NCI-H1694 (cell line): Measurements from ENCODE around the gene EEPD1.

Source experiments
- DNase-seq: peaks from one replicate; lab custom pipeline; 2025; lab: John Stamatoyannopoulos, UW

The EEPD1 gene

DNA sequence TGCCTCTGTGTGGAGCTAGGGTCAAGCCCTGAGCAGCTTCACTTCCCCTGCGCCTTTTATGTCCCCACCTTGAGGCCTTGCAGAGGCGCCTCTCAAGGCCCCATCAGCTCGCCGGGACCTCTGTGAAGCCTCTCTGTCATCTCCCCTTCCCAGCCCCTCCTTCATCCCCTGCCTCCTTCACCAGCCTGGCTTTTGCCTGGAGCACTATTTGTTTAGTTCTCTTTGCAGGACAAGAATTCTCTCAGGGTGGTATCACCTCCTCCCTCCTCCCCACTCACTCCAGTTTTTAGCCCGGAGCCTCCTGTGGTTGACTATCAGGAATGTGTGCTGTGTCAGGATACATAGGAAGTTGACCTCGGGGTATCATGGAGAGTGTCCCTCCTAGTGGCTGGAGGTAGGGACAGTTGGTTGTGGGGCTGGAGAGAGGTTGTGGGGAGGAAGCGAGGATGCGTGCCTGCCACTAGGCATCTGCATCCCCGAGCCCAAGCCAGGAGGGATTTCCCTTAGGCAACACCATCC is 146.8 kb downstream of the EEPD1 start:
- DNase-seq: no peak

- DNase-seq: no peak
These were observed 147.8 kb downstream of the EEPD1 start for GRCh38 chr7:36300696-36301350.

DNA sequence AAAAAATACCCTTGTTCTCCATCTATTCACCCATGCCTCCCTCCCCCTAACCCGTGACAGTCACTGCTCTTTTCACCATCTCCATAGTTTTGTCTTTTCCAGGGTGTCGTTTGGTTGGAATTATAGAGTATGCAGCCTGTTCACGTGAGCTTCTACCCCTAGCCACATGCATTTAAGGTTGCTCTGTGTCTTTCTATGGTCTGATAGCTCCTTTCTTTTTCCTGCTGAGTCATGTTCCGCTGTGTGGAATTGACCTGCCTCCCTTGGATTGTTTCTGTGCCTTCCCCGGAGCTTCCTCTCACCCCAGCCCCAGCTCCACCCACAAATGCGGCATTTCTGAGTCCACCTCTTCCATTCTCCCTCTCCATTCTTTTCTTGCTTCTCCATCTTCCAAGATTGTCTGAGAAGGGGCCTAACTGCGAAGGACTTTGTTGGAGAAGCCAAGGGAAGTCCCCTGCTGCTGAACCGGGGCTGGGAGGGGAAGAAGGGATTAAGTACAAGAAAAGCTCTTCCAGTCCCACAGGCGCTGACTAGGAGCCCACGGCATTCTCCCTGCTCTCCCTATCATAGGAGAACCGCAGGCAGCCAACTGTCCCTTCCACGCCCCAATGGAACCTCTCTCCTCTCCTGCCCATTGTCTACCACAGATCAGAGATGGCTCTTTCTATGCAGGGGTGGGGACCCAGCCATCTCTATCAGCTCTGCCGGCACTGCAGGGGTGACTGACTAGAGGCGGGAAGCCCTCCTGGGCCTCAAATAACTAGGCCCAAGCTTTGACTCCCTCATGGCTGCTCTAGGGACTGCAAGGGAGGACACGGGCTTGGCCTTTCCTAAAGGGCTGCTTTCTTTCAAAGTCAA is 149.1 kb downstream of the EEPD1 start:
- no peak for DNase-seq

DNA sequence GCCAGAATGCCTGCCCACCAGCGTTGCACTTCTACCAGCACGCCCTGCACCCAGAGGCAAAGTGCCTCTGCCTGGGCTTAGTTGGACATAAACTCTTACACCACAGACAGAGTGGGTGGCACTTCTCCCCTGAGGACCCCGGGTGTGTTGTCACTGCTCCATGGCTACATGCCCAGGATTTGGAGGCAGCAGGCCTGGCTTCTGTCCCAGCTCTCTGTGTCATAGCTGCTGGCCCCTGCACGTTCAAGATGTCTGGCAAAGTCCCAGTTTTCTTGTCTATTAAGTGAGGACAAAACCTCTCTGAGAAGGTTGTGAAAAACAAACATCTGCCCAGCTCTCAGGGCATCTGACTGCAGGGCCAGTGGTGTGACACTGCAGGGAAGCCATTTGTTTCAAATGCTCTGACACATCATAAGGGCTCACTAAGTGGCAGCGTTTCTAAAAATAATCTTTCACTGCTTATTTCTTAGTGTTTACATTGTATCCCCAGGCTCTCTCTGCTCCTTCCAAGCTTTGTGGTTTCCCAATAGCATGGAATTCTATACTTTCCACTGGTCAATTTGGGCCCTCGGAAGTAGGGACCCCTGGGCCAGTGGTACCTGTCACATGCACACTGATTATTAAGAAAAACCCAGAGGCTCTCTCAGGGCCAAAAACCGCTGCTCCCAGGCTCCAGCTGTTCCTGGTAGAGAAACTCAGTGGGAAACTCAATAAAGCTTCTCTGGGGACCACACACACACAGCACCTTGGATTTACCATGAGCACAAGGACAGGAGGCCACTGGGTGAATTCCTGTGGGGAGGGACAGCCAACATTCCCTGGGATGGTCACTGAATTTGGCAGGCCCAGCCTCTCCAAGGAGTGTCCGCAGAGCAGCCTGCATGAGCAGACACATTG is 150.4 kb downstream of the EEPD1 start:
- peak; percentile 97 for DNase-seq

DNA sequence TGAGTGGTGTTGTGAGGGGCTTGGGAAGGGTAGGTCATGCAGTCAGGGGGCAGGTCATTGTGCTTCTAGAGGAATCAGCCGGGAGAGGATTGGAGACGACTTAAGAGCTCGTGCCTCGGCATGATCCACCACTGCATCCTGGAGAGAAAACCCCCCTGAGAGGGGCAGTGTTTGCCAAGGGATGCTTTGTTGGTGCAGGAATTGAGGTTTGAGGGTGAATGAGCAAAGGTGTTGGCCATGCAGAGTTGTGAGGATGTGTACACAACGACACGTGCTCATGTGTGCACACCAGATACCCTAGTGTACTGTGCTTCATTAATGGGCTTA is 151.0 kb downstream of the EEPD1 start:
- no peak for DNase-seq

DNA sequence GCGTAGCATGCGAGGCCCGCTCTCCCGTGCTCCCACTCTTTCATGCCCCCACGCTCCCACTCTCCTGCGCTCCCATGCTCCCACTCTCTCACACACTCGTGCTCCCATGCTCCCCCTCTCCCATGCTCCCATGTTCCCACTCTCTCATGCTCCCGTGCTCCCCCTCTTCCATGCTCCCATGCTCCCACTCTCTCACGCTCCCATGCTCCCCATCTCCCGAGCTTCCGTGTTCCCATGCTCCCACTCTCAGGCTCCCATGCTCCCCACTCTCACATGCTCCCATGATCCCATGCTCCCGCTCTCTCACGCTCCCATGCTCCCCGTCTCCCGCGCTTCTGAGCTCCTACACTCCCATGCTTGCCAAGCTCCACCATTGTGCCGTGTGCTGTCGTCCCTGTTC is 152.2 kb downstream of the EEPD1 start:
- no peak for DNase-seq

DNA sequence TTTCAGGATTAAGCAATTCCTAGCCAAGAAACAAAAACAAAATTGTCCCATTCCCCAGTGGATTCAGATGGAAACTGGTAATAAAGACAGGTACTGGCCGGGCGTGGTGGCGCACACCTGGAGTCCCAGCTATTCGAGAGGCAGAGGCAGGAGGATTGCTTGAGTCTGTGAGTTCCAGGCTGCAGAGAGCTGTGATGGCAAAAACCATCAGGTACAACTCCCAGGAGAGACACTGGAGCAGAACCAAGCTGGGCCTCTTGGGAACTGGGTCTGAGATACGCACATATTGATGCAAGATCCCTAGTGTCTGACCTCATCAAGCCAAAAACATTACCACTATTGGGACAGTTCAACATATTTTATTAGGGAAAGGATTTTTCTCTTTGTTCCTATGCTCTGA is 152.6 kb downstream of the EEPD1 start:
- no peak for DNase-seq

DNA sequence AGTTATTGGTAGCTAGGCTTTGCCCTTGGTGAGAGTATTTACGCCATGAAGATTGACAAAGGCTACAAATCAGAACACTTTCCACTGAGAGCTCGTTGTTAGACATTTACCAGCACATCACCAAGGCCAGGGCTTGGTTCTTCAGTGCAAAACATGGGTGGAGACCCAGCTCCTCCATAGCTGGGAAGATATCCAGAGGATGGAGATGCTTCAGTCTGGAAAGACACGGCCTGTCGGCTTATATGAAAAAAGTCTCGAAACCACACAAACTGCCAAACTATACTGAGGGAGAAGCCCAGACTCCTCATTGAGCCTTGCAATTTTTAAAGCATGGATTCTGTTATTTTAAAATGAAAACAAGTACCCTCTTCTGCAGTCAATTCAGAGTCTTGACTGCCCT is 153.2 kb downstream of the EEPD1 start:
- DNase-seq: no peak

DNA sequence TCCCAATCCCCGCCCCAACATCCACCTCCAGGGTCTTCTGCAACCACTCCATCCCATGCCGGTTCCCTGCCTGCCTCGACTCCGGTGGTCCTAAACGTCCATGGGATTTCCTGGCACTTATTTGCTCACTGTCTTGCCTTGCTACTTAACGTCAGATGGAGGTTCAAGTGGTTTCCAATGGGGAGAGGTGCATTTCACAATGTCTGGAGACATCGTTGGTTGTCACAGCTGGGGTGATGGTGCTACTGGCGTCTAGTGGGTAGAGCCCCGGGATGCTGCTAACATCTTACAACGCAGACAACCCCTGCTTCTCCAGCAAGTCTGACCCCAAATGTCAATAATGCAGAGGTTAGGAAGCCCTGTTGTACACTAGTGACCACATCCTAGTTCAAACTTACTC is 153.7 kb downstream of the EEPD1 start:
- DNase-seq: no peak

DNA sequence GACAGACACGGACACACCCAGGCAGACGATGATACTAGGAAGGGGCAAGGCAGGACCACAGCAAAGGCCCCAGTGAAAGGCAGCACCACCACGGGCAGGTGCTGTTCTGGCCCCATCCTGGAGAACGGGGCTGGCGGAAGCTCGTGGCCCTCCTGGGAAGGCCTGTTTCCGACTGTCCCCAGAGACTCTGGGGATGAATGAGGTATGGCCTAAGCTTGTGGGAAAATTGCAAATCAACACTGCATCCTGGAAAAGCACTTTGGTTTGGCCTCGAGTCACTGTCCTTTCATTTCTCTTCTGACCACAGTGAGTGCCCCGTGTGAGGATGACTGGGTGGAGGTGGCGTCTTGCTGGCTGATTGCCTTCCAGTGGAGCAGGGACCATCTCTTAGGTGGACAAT is 155.0 kb downstream of the EEPD1 start:
- DNase-seq: no peak

- DNase-seq: no peak
These were observed 156.2 kb downstream of the EEPD1 start for GRCh38 chr7:36309301-36309700.

DNA sequence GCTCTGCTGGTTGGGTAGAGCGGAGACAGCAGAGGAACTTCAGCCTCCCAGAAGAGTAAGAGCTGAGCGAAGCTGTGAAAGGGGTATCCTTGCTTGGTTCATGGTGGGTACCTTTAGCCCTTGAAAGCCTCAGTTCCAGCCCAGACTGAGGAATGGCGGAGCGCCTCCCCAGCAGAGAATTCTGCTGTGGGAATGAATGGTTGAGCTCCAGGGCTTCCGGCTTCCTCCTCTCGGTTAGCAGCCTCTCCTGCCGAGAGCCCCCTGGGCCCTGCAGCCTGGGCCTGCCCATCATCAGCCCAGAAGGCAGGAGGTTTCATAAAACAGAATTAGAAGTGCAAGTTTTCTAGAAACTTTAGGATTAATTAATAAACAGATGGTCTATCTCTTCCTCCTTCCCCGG is 156.7 kb downstream of the EEPD1 start:
- DNase-seq: no peak

- DNase-seq: no peak
These were observed 157.8 kb downstream of the EEPD1 start for GRCh38 chr7:36310897-36311296.

DNA sequence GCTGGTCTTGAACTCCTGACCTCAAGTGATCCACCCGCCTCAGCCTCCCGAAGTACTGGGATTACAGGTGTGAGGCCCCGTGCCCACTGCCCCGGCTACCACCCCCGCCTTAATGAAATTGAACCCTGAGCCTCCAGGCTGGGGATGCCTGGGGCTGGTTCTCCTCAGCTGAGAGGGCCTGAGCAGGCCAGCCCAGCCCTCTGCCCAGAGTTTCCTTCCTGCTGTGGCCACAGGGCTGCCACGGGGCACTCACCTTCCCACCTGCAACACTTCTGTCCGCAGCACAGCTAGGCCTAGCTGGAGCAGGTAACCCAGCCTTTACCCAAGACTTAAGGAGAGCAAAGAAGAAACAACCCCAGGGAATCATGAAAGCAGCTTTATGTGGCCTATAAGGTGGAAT is 158.5 kb downstream of the EEPD1 start:
- no peak for DNase-seq

- no peak for DNase-seq
These were observed 159.2 kb downstream of the EEPD1 start for GRCh38 chr7:36312064-36312914.

GRCh38 chr7:36312915-36313334 is 159.9 kb downstream of the EEPD1 start:
- no peak for DNase-seq

GRCh38 chr7:36313607-36314006 is 160.6 kb downstream of the EEPD1 start:
- DNase-seq: no peak

DNA sequence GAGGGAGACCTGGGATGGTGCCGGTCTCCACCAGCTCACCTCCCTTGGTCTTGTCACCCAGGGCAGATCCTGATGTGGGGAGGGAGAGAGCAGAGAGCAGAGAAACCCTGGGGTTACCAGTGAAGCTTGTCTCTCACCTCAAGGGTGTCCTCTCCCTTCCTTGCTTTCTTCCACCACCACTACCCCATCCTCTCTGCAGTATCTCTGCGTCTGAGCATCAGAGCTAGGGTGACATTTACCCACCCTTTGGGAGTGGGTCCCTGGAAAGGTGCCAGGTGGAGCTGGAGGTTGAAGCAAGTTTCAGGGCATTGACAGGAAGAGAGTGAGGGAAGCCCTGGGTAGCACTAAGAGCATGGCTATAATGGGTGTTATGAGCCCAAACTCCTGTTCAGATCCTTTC is 161.4 kb downstream of the EEPD1 start:
- no peak for DNase-seq

GRCh38 chr7:36315309-36315944 is 162.4 kb downstream of the EEPD1 start:
- no peak for DNase-seq

DNA sequence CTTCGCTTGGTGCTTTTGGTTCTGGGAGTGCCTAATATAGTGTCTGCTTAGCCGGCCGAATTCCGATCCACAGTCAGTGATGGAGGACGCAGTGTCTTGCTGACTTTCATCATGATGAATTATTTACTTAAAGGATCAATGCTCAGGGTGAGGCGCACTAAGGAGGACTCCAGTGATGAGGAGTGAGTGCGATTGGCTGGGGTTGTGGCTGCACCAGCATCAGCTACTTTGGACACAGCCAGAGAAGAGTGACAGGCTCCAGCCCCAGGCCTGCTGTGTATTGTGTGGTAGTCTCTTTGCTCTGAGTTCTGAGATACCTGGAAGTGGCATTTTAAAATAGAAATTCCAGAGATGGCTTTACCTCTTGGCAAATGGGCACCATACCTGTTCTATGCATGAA is 163.3 kb downstream of the EEPD1 start:
- DNase-seq: no peak

GRCh38 chr7:36317276-36317675 is 164.2 kb downstream of the EEPD1 start:
- DNase-seq: no peak
